Activated CD4-positive, alpha-beta T cell treated with anti-CD3 and anti-CD28 coated beads, Interleukin-2, Interleukin-6, amounts not matched to agents 100 ng/mL and 50 ng/mL, durations not matched to agents 16 hours and 8 hours (primary cell): ENCODE data around the gene BICD1.

ENCODE experiments used
- DNase-seq: peaks from one replicate; pipeline ENCODE4 v3.0.0-alpha.2; 2020

BICD1 gene

GRCh38 chr12:32418903-32419519 lies 312.4 kb downstream of the BICD1 start:
- no peak for DNase-seq

- DNase-seq, result no peak
Observed at GRCh38 chr12:32419520-32419960, 312.9 kb downstream of the BICD1 start.

GRCh38 chr12:32420356-32420755 lies 313.7 kb downstream of the BICD1 start:
- no peak for DNase-seq

GRCh38 chr12:32423559-32423958 lies 316.9 kb downstream of the BICD1 start:
- DNase-seq, result no peak

- no peak for DNase-seq
Observed at GRCh38 chr12:32431025-32431424, 324.4 kb downstream of the BICD1 start.
